Measurements from ENCODE around the gene UBR4. TPM values are rescaled to one million over a fixed set of nuclear protein-coding genes. Genes with fewer than 3 reads are reported as not detected.
"Not testable (repeated sequence)": the region's sequence is repeated elsewhere in the genome, so short reads cannot be mapped to it uniquely, and the experiment has no call there.

The UBR4 gene
- total RNA-seq, 1 experiment from 2014 or later = 59.2 TPM

- DNase-seq (ENCODE audit: low read depth) = no peak
Measured at GRCh38 chr1:19220080-19220846, 10.2 kb upstream of the UBR4 start.

DNA sequence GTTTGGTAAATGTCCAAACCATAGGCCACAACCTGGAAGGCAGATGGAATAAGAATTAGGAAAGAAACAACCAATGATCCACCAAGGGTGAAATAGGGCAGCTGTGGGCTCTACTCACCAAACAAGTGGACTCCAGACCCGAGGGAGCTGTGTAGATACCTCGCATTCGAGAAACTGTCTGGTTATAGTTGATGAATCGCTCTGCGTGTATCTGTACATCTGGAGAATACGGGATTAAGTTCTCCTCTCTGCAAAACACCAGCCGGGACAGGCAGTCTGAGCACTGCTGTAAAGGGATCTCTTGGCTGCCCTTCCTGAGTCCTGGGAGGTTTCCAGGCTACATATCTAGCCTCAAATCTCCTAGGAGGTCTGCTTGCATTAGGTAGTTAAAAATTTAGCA is 9.4 kb upstream of the UBR4 start:
- DNase-seq (ENCODE audit: low read depth) = peak; percentile 18

DNA sequence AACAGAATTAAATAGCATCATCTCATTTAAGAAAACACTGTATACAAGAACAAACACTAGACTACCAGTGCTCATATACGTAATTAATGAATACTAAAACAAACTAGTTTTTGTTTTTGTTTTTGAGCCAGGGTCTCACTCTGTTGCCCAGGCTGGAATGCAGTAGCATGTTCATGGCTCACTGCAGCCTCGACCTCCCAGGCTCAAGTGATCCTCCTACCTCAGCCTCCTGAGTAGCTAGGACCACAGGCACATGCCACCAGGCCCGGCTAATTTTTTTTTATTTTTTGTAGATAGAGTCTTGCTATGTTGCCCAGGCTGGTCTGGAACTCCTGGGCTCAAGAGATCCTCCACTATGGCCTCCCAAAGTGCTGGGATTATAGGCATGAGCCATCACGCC is 6.5 kb upstream of the UBR4 start:
- not testable (repeated sequence) for DNase-seq (ENCODE audit: low read depth)

DNA sequence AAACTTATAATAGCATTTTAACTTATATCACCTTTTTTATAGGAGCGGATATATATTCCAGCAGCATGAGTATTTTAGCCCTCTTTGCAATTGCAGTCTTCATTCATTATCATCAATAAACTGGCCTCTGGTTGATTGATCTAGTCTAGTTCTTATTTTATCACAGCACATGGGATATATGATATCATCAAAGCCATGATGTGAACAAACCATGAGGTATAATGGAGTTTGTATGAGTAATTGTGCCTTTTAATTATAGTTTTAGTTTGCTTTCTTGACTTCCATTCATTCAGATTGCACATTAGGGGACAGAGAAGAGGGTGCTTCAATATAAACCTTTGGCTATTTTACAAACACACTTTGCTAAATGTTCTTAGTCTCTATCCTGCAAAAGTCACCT is 3.5 kb upstream of the UBR4 start:
- no peak for DNase-seq (ENCODE audit: low read depth)

- DNase-seq (ENCODE audit: low read depth) = no peak
Measured at GRCh38 chr1:19212167-19212566, 2.1 kb upstream of the UBR4 start.

DNA sequence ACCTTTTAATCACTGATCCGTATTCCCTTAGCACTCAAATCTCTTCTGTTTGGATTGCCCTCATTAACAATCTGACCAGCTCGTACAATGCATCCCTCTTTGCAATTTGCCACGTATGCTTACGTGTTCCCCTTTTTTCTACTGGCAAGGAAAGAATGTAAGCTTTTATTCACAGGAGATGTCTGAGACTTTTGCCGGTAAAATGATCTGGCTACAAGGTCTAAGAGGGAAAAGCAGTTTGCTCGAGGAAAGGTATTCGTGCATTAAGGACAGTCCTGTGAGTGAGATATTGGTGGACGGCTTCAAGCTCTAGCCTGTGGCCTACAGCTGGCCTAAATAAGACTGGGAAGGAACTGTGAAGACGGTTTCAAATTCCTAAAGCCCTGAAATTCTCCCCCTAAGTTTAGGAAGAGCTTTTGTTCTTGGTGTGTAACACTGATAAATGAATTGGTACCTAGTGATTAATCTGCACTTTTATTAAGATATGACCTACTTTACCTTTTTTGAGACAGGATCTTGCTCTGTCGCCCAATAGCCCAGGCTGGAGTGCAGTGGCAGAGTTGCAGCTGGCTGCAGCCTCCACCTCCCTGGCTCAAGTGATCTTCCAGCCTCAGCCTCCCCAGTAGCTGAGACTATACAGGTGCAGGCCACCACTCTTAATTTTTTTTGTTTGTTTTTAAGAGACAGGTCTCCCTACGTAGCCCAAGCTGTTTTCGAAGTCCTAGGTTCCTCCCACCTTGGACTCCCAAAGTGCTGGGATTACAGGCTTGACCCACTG is 895 bp upstream of the UBR4 start:
- DNase-seq (ENCODE audit: low read depth) = no peak

- DNase-seq (ENCODE audit: low read depth) = peak; percentile 42
Measured at GRCh38 chr1:19209439-19209989, 552 bp downstream of the UBR4 start.

GRCh38 chr1:19208710-19209438 is 1.2 kb downstream of the UBR4 start:
- DNase-seq (ENCODE audit: low read depth) = peak; percentile 34

- DNase-seq (ENCODE audit: low read depth) = no peak
Measured at GRCh38 chr1:19206947-19207346, 3.1 kb downstream of the UBR4 start.

- DNase-seq (ENCODE audit: low read depth) = no peak
Measured at GRCh38 chr1:19205845-19206244, 4.2 kb downstream of the UBR4 start.

- DNase-seq (ENCODE audit: low read depth) = no peak
Measured at GRCh38 chr1:19205403-19205802, 4.7 kb downstream of the UBR4 start.

DNA sequence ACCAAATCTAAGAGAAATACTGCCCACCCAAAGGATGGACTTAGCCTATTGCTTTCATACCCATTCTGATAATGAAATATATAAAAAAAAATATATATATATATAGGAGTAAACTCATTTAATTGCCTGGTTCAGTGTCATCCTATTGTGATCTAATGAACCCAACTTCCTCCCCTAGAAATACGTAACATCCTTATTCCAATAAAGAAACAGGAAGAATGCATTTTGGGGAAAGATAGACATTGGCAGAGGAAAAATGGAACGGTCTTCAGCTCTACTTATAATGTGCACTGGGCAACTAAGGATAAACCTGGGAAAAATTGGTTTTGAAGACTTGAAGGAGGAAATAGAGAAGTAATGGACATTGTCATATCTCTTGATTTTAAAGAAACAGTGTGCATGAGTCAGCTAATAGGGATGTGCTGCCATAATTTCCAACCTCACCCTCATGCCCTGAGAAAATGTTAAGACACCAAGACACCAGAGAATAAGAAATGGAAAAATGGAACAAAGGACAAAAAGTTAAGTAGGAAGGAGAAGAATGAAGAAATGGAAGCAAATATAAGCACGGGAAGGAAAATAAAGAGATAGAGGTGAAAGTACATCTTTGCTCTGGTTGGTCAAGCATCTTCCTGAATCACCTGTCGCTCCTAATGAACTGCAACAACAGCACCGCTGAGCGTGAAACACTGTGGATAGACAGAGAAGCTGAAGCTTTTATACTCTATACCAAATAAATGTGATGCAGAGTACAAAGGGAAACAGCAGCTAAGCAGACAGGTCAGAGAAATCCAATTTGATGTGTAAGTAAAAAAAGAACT is 5.4 kb downstream of the UBR4 start:
- peak; percentile 16 for DNase-seq (ENCODE audit: low read depth)

- peak; percentile 52 for DNase-seq (ENCODE audit: low read depth)
Measured at GRCh38 chr1:19203440-19203839, 6.6 kb downstream of the UBR4 start.

DNA sequence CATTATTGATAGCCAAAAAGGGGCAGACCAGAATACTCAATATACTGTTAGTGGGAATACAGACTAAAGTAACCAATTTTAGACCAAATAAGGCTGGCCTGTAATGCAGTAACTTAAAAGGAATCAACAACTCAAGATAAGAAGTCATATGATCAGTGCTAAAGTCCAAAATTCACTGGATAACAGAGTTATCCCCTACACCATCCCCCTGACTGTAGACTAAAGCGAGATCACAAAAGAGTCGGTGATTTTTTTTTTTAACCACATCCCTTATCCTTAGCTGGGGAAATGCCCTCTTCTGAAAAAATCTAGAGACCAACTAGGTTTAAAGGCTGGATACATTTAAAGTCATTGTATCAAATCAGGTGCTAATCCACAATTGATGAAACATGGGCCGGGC is 7.7 kb downstream of the UBR4 start:
- DNase-seq (ENCODE audit: low read depth) = no peak

GRCh38 chr1:19199969-19200604 is 10.0 kb downstream of the UBR4 start:
- DNase-seq (ENCODE audit: low read depth) = no peak

- no peak for DNase-seq (ENCODE audit: low read depth)
Measured at GRCh38 chr1:19199329-19199968, 10.6 kb downstream of the UBR4 start.

DNA sequence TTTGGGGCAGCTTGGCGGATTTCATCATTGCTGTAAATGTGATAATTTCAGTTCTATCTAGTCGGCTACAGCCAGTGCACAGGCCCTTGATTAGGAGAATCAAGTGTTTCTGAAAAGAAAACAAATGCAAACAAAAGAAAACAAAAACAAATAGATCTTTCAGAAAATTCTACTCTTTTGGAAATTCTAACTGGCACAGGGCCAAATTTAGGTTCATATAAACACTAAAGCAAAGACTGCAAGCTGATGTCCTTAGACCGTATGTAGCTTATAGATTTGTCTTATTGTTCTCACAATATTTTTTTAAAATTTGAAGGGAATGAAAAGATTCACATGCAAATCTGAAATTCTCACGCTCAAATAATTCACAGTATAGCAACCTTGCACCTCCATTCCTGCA is 11.2 kb downstream of the UBR4 start:
- no peak for DNase-seq (ENCODE audit: low read depth)

DNA sequence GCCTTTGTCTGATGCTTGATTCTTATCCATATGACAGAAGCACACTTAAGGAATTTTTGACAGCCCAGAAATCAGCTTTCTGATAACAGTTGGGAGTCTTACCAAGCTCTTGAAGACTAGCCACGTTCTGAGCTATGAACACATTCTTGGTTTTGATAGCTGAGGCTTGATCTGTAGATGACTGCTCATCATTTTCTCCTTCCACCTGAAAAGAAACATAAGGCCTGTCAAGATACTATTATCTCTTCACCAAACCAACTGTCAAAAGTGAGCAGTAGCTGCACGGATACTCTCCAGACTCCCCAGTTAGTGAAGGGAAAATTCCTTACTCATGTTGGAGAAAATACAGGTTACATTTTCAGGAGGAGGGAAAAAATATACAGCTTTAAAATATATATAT is 12.2 kb downstream of the UBR4 start:
- no peak for DNase-seq (ENCODE audit: low read depth)

- DNase-seq (ENCODE audit: low read depth) = no peak
Measured at GRCh38 chr1:19196331-19196730, 13.7 kb downstream of the UBR4 start.

DNA sequence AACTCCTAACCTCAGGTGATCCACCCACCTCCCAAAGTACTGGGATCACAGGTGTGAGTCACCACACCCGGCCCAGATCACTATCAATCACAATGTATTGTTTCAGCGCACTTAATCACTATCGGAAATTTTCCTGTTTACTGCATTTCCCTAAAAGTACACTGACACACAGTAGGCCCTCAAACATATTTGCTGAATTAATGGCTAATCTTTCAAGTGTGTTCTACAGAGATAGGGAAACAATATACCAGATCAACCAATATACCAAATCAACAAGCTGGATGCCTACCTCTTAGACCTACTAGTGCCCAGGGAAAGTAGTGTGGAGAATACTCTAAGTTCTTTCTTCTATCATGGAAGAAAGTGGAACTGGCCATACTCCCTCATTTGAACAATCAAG is 17.1 kb downstream of the UBR4 start:
- no peak for DNase-seq (ENCODE audit: low read depth)
